ENCODE data around the gene SART3.

GRCh38 chr12:108606492-108606891 is 45.5 kb upstream of the SART3 start:
- TF ChIP-seq CTCF (IDR thresholded peaks at IDR 0.05) (no peak), POLR2A (IDR thresholded peaks at IDR 0.05) (no peak), POLR2AphosphoS5 (IDR thresholded peaks at IDR 0.05) (no peak)
